Measurements from ENCODE around the gene FAM163B. TPM values are rescaled to one million over a fixed set of nuclear protein-coding genes. Genes with fewer than 3 reads are reported as not detected.

FAM163B gene
- polyA plus RNA-seq, 1 of the 3 experiments (the other 2 are of a cell fraction), result 0.05 TPM

GRCh38 chr9:133607976-133608375 is 1.2 kb downstream of the FAM163B start:
- no peak for DNase-seq
- Histone ChIP-seq H3K4me2 (no peak overlapping the region), H3K27me3 (ENCODE audit: insufficient read depth) (peaks cover 18% of the 10 kb centered on the region), H3K9me2 (no peaks in the 10 kb centered on the region), H3K36me3 (replicated peaks in 1 of 2; ENCODE audit: control insufficient read depth in 1 of 2, insufficient read depth in 2 of 2, low read length in 1 of 2) (no peaks in the 10 kb centered on the region), H4K20me1 (ENCODE audit: insufficient read depth) (no peaks in the 10 kb centered on the region), H3K4me1 (ENCODE audit: control insufficient read depth in 1 of 2, insufficient read depth in 2 of 2, low read depth in 1 of 2, low read length in 1 of 2) (peaks cover 0 to 70% of the 10 kb centered on the region in 2 experiments; a peak in 1 of 4 replicates), H3F3A (replicated peaks; ENCODE audit: insufficient read depth) (no peaks in the 10 kb centered on the region), H3K79me2 (ENCODE audit: insufficient read depth) (no peaks in the 10 kb centered on the region), H3K27ac (ENCODE audit: low read depth in 2 of 2, low read length in 1 of 2) (peak overlapping the region in 1 of 2 experiments; percentile 86; a peak in 2 of 4 replicates), H3K9me3 (no peaks in the 10 kb centered on the region), H2AFZ (ENCODE audit: low read depth) (no peak overlapping the region), H3K9ac (no peak overlapping the region), H3K4me3 (ENCODE audit: low read depth in 2 of 2, low read length in 1 of 2) (peak overlapping the region in 1 of 2 experiments; percentile 46; a peak in 1 of 4 replicates)
- ChIA-PET CTCF (interaction anchor here (1.1 to 10.4 kb wide), 6 partner anchors 8 to 118 kb away, joined by 3 to 102 read pairs (median 4); partner anchors contain the start of gene ADAMTSL2), POLR2A (interaction anchor here (1.3 to 18.3 kb wide), 4 partner anchors 20 to 74 kb away, joined by 5 to 261 read pairs (median 6); partner anchors contain the start of genes ADAMTSL2 and DBH)
- WGBS (ENCODE audit: low lambda C conversion rate), result 66% methylated on average over 4 of the region's 8 CpGs
- no peak for TF ChIP-seq GABPA (IDR thresholded peaks at IDR 0.05; ENCODE audit: low read depth)
- no peak for TF ChIP-seq TAF1 (IDR thresholded peaks at IDR 0.05; ENCODE audit: borderline replicate concordance, low read depth, low read length)
- TF ChIP-seq SMC3 (IDR thresholded peaks at IDR 0.05; ENCODE audit: low read depth, low read length), result no peak
- TF ChIP-seq, protein P1, sequence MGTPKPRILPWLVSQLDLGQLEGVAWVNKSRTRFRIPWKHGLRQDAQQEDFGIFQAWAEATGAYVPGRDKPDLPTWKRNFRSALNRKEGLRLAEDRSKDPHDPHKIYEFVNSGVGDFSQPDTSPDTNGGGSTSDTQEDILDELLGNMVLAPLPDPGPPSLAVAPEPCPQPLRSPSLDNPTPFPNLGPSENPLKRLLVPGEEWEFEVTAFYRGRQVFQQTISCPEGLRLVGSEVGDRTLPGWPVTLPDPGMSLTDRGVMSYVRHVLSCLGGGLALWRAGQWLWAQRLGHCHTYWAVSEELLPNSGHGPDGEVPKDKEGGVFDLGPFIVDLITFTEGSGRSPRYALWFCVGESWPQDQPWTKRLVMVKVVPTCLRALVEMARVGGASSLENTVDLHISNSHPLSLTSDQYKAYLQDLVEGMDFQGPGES (IDR thresholded peaks at IDR 0.05; ENCODE audit: low read depth, low read length), result no peak
- no peak for TF ChIP-seq MAX (IDR thresholded peaks at IDR 0.05; ENCODE audit: low read depth)
- no peak for TF ChIP-seq USF1 (IDR thresholded peaks at IDR 0.05; ENCODE audit: borderline replicate concordance, low read depth)

- TF ChIP-seq RFX5 (IDR thresholded peaks at IDR 0.05; ENCODE audit: low read length) (no peak), MAX (IDR thresholded peaks at IDR 0.05; ENCODE audit: low read depth) (no peak), USF1 (IDR thresholded peaks at IDR 0.05; ENCODE audit: borderline replicate concordance, low read depth) (no peak), NRF1 (IDR thresholded peaks at IDR 0.05; ENCODE audit: low read depth, low read length) (no peak), YY1 (IDR thresholded peaks at IDR 0.05; ENCODE audit: low read depth) (no peak), MXI1 (IDR thresholded peaks at IDR 0.05; ENCODE audit: low read depth, low read length) (no peak), FOSL2 (IDR thresholded peaks at IDR 0.05; ENCODE audit: borderline replicate concordance, low read depth) (no peak), JUND (IDR thresholded peaks at IDR 0.05) (no peak), FOXM1 (IDR thresholded peaks at IDR 0.05; ENCODE audit: low read depth) (no peak), SMC3 (IDR thresholded peaks at IDR 0.05; ENCODE audit: low read depth, low read length) (no peak), RCOR1 (IDR thresholded peaks at IDR 0.05; ENCODE audit: low read length) (no peak), MEF2A (IDR thresholded peaks at IDR 0.05; ENCODE audit: borderline replicate concordance, low read depth) (no peak)
- TF ChIP-seq, protein P2, sequence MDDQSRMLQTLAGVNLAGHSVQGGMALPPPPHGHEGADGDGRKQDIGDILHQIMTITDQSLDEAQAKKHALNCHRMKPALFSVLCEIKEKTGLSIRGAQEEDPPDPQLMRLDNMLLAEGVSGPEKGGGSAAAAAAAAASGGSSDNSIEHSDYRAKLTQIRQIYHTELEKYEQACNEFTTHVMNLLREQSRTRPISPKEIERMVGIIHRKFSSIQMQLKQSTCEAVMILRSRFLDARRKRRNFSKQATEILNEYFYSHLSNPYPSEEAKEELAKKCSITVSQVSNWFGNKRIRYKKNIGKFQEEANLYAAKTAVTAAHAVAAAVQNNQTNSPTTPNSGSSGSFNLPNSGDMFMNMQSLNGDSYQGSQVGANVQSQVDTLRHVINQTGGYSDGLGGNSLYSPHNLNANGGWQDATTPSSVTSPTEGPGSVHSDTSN (IDR thresholded peaks at IDR 0.05), result no peak
- H3K9me3 ChIP-seq, result no peaks in the 10 kb centered on the region
- H2AFZ ChIP-seq (ENCODE audit: low read depth), result no peak overlapping the region
- peaks cover 0 to 73% of the 10 kb centered on the region in 2 experiments; a peak in 1 of 4 replicates for H3K4me1 ChIP-seq (ENCODE audit: control insufficient read depth in 1 of 2, insufficient read depth in 2 of 2, low read depth in 1 of 2, low read length in 1 of 2)
- WGBS (ENCODE audit: low lambda C conversion rate), result 34% methylated on average over 6 of the region's 7 CpGs
- ChIA-PET CTCF (interaction anchor here (1.1 to 10.4 kb wide), 5 partner anchors 9 to 118 kb away, joined by 3 to 102 read pairs (median 4); partner anchors contain the start of gene ADAMTSL2), POLR2A (interaction anchor here (18.3 kb wide), 1 partner anchor 30 kb away, joined by 261 read pairs; the partner anchor contains the start of gene DBH)
- no peaks in the 10 kb centered on the region for H3K9me2 ChIP-seq
- H3K9ac ChIP-seq, result no peak overlapping the region
- peak overlapping the region in 1 of 2 experiments; percentile 12; a peak in 1 of 4 replicates for H3K4me3 ChIP-seq (ENCODE audit: low read depth in 2 of 2, low read length in 1 of 2)
- H3K27me3 ChIP-seq (ENCODE audit: insufficient read depth), result peaks cover 18% of the 10 kb centered on the region
- peak overlapping the region in 1 of 2 experiments; percentile 86; a peak in 2 of 4 replicates for H3K27ac ChIP-seq (ENCODE audit: low read depth in 2 of 2, low read length in 1 of 2)
- H3K4me2 ChIP-seq, result no peak overlapping the region
- no peaks in the 10 kb centered on the region for H4K20me1 ChIP-seq (ENCODE audit: insufficient read depth)
- no peaks in the 10 kb centered on the region for H3K79me2 ChIP-seq (ENCODE audit: insufficient read depth)
- H3F3A ChIP-seq (replicated peaks; ENCODE audit: insufficient read depth), result no peaks in the 10 kb centered on the region
- no peak for DNase-seq
- H3K36me3 ChIP-seq (replicated peaks in 1 of 2; ENCODE audit: control insufficient read depth in 1 of 2, insufficient read depth in 2 of 2, low read length in 1 of 2), result no peaks in the 10 kb centered on the region
Observed at GRCh38 chr9:133607381-133607780, 1.8 kb downstream of the FAM163B start.

Data from SK-N-SH (cell line).